Activated gamma-delta T cell treated with anti-CD3 and anti-CD28 coated beads, Interleukin-2, amount 50 U/mL, for 16 hours (primary cell): ENCODE results near the gene PEX14.
"Not testable (repeated sequence)": the region's sequence is repeated elsewhere in the genome, so short reads cannot be mapped to it uniquely, and the experiment has no call there.

Source experiments
- DNase-seq: peaks from one replicate; pipeline ENCODE4 v3.0.0-alpha.2; 2020; ENCODE audit warnings: low read depth

PEX14 gene

GRCh38 chr1:10474613-10475507 is at the start of gene PEX14:
Gene PEX14, plus strand, starts transcription at chr1:10474950. Its CDS starts 17 bp downstream, at chr1:10474967.
- DNase-seq: peak; percentile 75

GRCh38 chr1:10425826-10426534 is 48.8 kb upstream of the PEX14 start:
- DNase-seq: not testable (repeated sequence)

GRCh38 chr1:10426535-10426848 is 48.3 kb upstream of the PEX14 start:
- DNase-seq: not testable (repeated sequence)

GRCh38 chr1:10428984-10429383 is 45.8 kb upstream of the PEX14 start:
- no peak for DNase-seq

GRCh38 chr1:10429868-10430215 is 44.9 kb upstream of the PEX14 start:
- no peak for DNase-seq

- DNase-seq: peak; percentile 90
Measured at GRCh38 chr1:10430216-10431069, 44.3 kb upstream of the PEX14 start, which contains the start of gene CENPS. Gene CENPS, plus strand, starts transcription at chr1:10430433. Its CDS starts 85 bp downstream, at chr1:10430518.

GRCh38 chr1:10431070-10431730 is 43.5 kb upstream of the PEX14 start:
- no peak for DNase-seq

- DNase-seq: no peak
Measured at GRCh38 chr1:10432910-10433700, 41.6 kb upstream of the PEX14 start.

- DNase-seq: no peak
Measured at GRCh38 chr1:10433790-10434189, 41.0 kb upstream of the PEX14 start.

- no peak for DNase-seq
Measured at GRCh38 chr1:10434590-10434989, 40.2 kb upstream of the PEX14 start.

GRCh38 chr1:10437052-10437451 is 37.7 kb upstream of the PEX14 start:
- DNase-seq: no peak

- DNase-seq: no peak
Measured at GRCh38 chr1:10438677-10439163, 36.0 kb upstream of the PEX14 start.

- no peak for DNase-seq
Measured at GRCh38 chr1:10440305-10440704, 34.4 kb upstream of the PEX14 start.

GRCh38 chr1:10440794-10441193 is 34.0 kb upstream of the PEX14 start:
- no peak for DNase-seq

GRCh38 chr1:10444248-10444647 is 30.5 kb upstream of the PEX14 start:
- no peak for DNase-seq

- DNase-seq: no peak
Measured at GRCh38 chr1:10444795-10445397, 29.9 kb upstream of the PEX14 start.

- no peak for DNase-seq
Measured at GRCh38 chr1:10446790-10447422, 27.8 kb upstream of the PEX14 start.

GRCh38 chr1:10449751-10450150 is 25.0 kb upstream of the PEX14 start, which contains the start of gene CORT:
Gene CORT, plus strand, starts transcription at chr1:10450031. Its CDS starts 193 bp downstream, at chr1:10450224.
- no peak for DNase-seq

GRCh38 chr1:10450156-10450814 is 24.5 kb upstream of the PEX14 start:
- DNase-seq: no peak
